Muscle of back (tissue), 11 donors: ENCODE data around the gene HIGD1C. TPM values are rescaled to one million over a fixed set of nuclear protein-coding genes. Genes with fewer than 3 reads are reported as not detected.

Experiments
- DNase-seq, 3 donors: peaks; one replicate each; pipeline versions ENCODE4 v3.0.0 to v3.0.0-alpha.2; 2013
- polyA plus RNA-seq, 10 donors: library from polyadenylated mRNA; unstranded; fragments of 120-200 nt; gene quantifications; one replicate each; pipeline ENCODE4 v1.2.1, GENCODE V29; 2013; ENCODE audit not compliant: insufficient read length in 10 of 10

HIGD1C gene
- polyA plus RNA-seq, 10 donors = 0.51 to 0.89 (median 0.83) TPM; not detected in 7

DNA sequence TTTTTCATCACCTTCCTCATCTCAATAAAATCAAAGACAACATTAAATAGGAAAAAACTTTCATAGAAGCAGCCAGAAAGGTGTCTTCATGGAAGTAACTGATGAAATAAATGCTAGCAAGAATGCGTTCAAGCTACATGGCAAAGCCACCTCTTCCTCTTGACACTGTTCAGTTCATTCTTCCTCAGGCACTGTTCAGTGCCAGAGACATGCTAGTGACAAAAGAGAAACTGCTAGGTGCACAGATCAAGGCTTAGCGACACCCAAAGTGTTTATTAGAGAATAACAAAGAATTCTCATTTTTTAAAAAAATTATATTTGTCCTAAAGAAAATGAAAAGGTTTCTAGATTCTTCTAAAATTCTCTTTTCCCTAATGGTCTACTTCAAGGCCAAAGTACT, 66.6 kb downstream of the HIGD1C start:
- DNase-seq = no peak

DNA sequence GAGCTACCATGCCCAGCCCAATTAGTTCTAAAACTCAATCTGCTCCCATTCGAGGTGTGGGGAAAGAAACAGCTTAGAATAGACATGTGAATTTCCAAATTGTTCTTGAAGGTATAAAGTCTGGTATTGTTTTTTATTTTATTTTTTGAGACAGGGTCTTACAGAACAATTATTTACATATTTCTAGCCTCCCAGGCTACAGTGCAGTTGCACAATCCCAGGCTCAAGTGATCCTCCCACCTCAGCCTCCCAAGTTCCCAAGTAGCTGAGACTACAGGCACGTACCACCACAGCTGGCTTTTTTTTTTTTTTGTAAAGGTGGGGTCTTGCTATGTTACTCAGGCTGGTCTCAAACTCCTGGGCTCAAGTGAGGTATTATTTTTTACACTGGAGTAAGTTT, 67.6 kb downstream of the HIGD1C start:
- DNase-seq = no peak

Other genes starting within 250 kb of the HIGD1C start
- gene ATF1, start 188.4 kb upstream of the HIGD1C start, polyA plus RNA-seq = 10 to 100 TPM; 29.4 to 41.8 (median 34.8) TPM
- gene TMPRSS12, start 109.6 kb upstream of the HIGD1C start, polyA plus RNA-seq = under 1 TPM in 2 of 10 donors, not detected in 8; 0.09 to 0.27 TPM
- 10 to 100 TPM; 17.0 to 29.8 (median 24.9) TPM for gene SLC11A2, start 73.8 kb downstream of the HIGD1C start, polyA plus RNA-seq
- 10 to 100 TPM; 33.1 to 84.0 (median 47.7) TPM for gene LETMD1, start 95.8 kb downstream of the HIGD1C start, polyA plus RNA-seq
- 10 to 100 TPM; 21.3 to 31.8 (median 25.4) TPM for gene CSRNP2, start 131.1 kb downstream of the HIGD1C start, polyA plus RNA-seq
- 10 to 100 TPM; 35.9 to 46.3 (median 40.6) TPM for gene TFCP2, start 220.6 kb downstream of the HIGD1C start, polyA plus RNA-seq